Measurements from ENCODE around the gene LRRC56. TPM values are rescaled to one million over a fixed set of nuclear protein-coding genes. Genes with fewer than 3 reads are reported as not detected.

The LRRC56 gene
- total and polyA plus RNA-seq, 2 experiments from 2014 or later = 0.73 to 0.87 TPM

GRCh38 chr11:537622-538430 lies 499 bp downstream of the LRRC56 start:
- Histone ChIP-seq H3K27me3 (ENCODE audit: insufficient read depth) (peaks cover 17% of the 10 kb centered on the region; the same call in 1 of the 2 replicates), H3K27ac (ENCODE audit: low read depth) (no peak overlapping the region), H3K4me2 (peak overlapping the region; percentile 90), H3K79me2 (replicated peaks; ENCODE audit: insufficient read depth) (no peaks in the 10 kb centered on the region; the same call in 1 of the 2 replicates), H3K9me2 (ENCODE audit: insufficient read depth) (no peaks in the 10 kb centered on the region), H3K36me3 (ENCODE audit: insufficient read depth) (no peaks in the 10 kb centered on the region), H2AFZ (no peak overlapping the region), H4K20me1 (replicated peaks; ENCODE audit: insufficient read depth) (0 out of 2 replicates have a peak, but pooled peaks cover 2% of the 10 kb centered on the region), H3K4me3 (peak overlapping the region; percentile 73), H3F3A (replicated peaks; ENCODE audit: low read depth) (peaks cover 11% of the 10 kb centered on the region), H3K4me1 (ENCODE audit: insufficient read depth) (no peaks in the 10 kb centered on the region; the same call in 1 of the 2 replicates)
- Mint-ChIP-seq H3K9me3 (peaks cover 2% of the 10 kb centered on the region; the same call in 2 of the 3 replicates), H3K27ac (no peak overlapping the region), H3K36me3 (ENCODE audit: low read depth) (peaks cover 5% of the 10 kb centered on the region), H3K4me3 (peak overlapping the region; percentile 50; the same call in 2 of the 3 replicates), H3K27me3 (ENCODE audit: insufficient read depth, low read depth, poor library complexity) (peaks cover 23% of the 10 kb centered on the region), H3K4me1 (peaks cover 3% of the 10 kb centered on the region; the same call in 2 of the 3 replicates)
- ATAC-seq (no peak), DNase-seq (ENCODE audit: low spot score) (no peak)
- TF ChIP-seq NANOG (IDR thresholded peaks at IDR 0.05; ENCODE audit: borderline replicate concordance) = no peak
- TF ChIP-seq EZH2 (IDR thresholded peaks at IDR 0.05; ENCODE audit: low read depth, unreplicated experiment) = no peak
- no peak for TF ChIP-seq JUNB (IDR thresholded peaks at IDR 0.05; ENCODE audit: unreplicated experiment)
- TF ChIP-seq ZNF114 (CRISPR knock-in tag; IDR thresholded peaks at IDR 0.05) = no peak
- no peak for TF ChIP-seq POLR2AphosphoS5 (IDR thresholded peaks at IDR 0.05; ENCODE audit: low read depth)
- TF ChIP-seq ZNF331 (CRISPR knock-in tag; IDR thresholded peaks at IDR 0.05; ENCODE audit: low read depth) = no peak
- TF ChIP-seq REST (IDR thresholded peaks at IDR 0.05; ENCODE audit: unreplicated experiment) = no peak
- no peak for TF ChIP-seq ZNF462 (CRISPR knock-in tag; IDR thresholded peaks at IDR 0.05)
- TF ChIP-seq CTCF (conservative IDR thresholded peaks at IDR 0.05; ENCODE audit: low read depth in 2 of 2) = no peak
- TF ChIP-seq ETS1 (IDR thresholded peaks at IDR 0.05) = no peak
- no peak for TF ChIP-seq STAT1 (IDR thresholded peaks at IDR 0.05; ENCODE audit: unreplicated experiment)
- TF ChIP-seq EZH2phosphoT487 (IDR thresholded peaks at IDR 0.05; ENCODE audit: unreplicated experiment) = no peak

All from GM23338 (cell line).